ENCODE measurements around the gene FSIP2.

GRCh38 chr2:185796758-185797157 lies 58.2 kb downstream of the FSIP2 start:
- TF ChIP-seq CTCF (IDR thresholded peaks at IDR 0.05) (no peak), POLR2A (IDR thresholded peaks at IDR 0.05) (no peak)
